Heart right ventricle (tissue), 16 donors: ENCODE data around the gene CARD19. TPM values are rescaled to one million over a fixed set of nuclear protein-coding genes. Genes with fewer than 3 reads are reported as not detected.

ENCODE experiments used
- ATAC-seq, 8 donors: fragments of 200-7000 bp; cut with Tn5 transposase; one replicate each; pipeline ENCODE4 v1.9.1; 2020; ENCODE audit warnings: mild to moderate bottlenecking in 8 of 8, moderate library complexity in 8 of 8, moderate number of reproducible peaks in 1 of 8
- DNase-seq, 2 donors: peaks; one replicate each; pipeline ENCODE4 v3.0.0-alpha.2; 2020
- H3K27ac ChIP-seq, 10 donors: fragments of 200-600 bp; sonication (generic) in 2 of 10; one replicate each; pipeline versions ENCODE4 v1.5.0 to v1.8.0; 2020 to 2022; ENCODE audit warnings: mild to moderate bottlenecking in 3 of 10
- H3K27me3 ChIP-seq, 7 donors: fragments of 200-600 bp; one replicate each; pipeline ENCODE4 v1.8.0; 2021 to 2022; ENCODE audit warnings: mild to moderate bottlenecking in 2 of 7
- H3K36me3 ChIP-seq, 9 donors: fragments of 200-600 bp; sonication (generic) in 1 of 9; one replicate each; pipeline versions ENCODE4 v1.5.0 to v1.8.0; 2020 to 2022; ENCODE audit warnings: mild to moderate bottlenecking in 2 of 9
- H3K4me1 ChIP-seq, 9 donors: fragments of 200-600 bp; sonication (generic) in 1 of 9; one replicate each; pipeline versions ENCODE4 v1.5.0 to v1.8.0; 2020 to 2022; ENCODE audit warnings: mild to moderate bottlenecking in 4 of 9
- H3K4me3 ChIP-seq, 10 donors: fragments of 200-600 bp; sonication (generic) in 2 of 10; one replicate each; pipeline versions ENCODE4 v1.5.0 to v1.8.0; 2020 to 2022; ENCODE audit warnings: mild to moderate bottlenecking in 7 of 10, moderate library complexity in 2 of 10
- H3K9me3 ChIP-seq, 11 donors: fragments of 200-600 bp in 10 of 11; sonication (generic) in 2 of 11; one replicate each; pipeline versions ENCODE4 v1.5.0 to v1.8.0; 2013 to 2022; ENCODE audit warnings: mild to moderate bottlenecking in 2 of 11, control low read depth in 1 of 11, moderate library complexity in 1 of 11
- CTCF ChIP-seq, 9 donors: fragments of 200-600 bp; sonication (generic) in 2 of 9; IDR thresholded peaks; one replicate each; pipeline versions ENCODE4 v1.5.0 to v1.8.0; 2021 to 2022; ENCODE audit warnings: antibody characterized with exemption in 9 of 9, mild to moderate bottlenecking in 5 of 9, moderate library complexity in 1 of 9
- WGBS, 2 donors: extraction: QIAGEN DNeasy Blood & Tissue Kit; methylation state at CpG; one replicate each; pipeline ENCODE4 v1.1.7; 2013; ENCODE audit warnings: inconsistent platforms in 1 of 2; 5-methylcytosine and 5-hydroxymethylcytosine counted together
- intact Hi-C, 10 donors: fragments of 100-400 bp; cut with DNase I; formaldehyde crosslinking; loops; one replicate each; pipeline versions ENCODE4 v1.11.1 to v1.14.2; 2022
- polyA plus RNA-seq, 2 donors: library from polyadenylated mRNA; stranded (reverse); fragments of 200-250 nt; gene quantifications; one replicate each; pipeline ENCODE4 v1.2.3, GENCODE V29; 2013
- total RNA-seq, 10 donors: library from RNA; stranded (reverse); fragmentation: NEBNext Ultra II Directional in 3 of 10; extraction: Animal tissue kit (Norgen Biotek cat#: 25700) in 3 of 10; gene quantifications; one replicate each; pipeline versions ENCODE4 v1.2.1 to v1.2.4, GENCODE V29; 2021 to 2023
- donor health status: Arrhythmogenic right ventricular cardiomyopathy.
- donor health status: ischemic (EF 13 %, LVEDD 7.1; RV severe dilation, severe dysfunction).
- donor health status: healthy with polysubstance abuse.
- donor health status: DM: no; HTN: yes; CAD: no.
- donor health status: DM: no; HTN: no; CAD: no.
- donor health status: ischemic (EF 25% LVEDD 6.9; RV normal size, moderate dysfunction).
- donor health status: ischemic (EF 25% LVEDD 5.7; RV mildly dilated, moderate dysfunction).
- donor health status: healthy.
- donor health status: DM: yes; HTN: yes; CAD: no.
- donor health status: Ischemic cardiomyopathy.
- donor health status: ischemic (EF 35%, LVEDD 5.7; RV mildly dilated, moderate dysfunction).
- donor health status: nonischemic (EF 11% LVEDD 7.7; RV severe dilation, severe dysfunction).
- donor health status: DM: yes; HTN: yes; CAD: no.
- donor health status: PGD.
- donor health status: ischemic (EF 29% LVEDD 5.4; RV normal size, mild dysfunction).
- donor health status: nonischemic (EF 23%, LVEDD 6.1; RV moderate dilation, normal function).

Gene CARD19
- total and polyA plus RNA-seq, 12 donors = 22.3 to 47.3 (median 26.1) TPM

- intact Hi-C loops = loop anchor here in 3 of 10 donors (5.0 to 10.0 kb wide), 3 partner anchors 43 to 357 kb away; partner anchors contain the start of genes FAM120A (in 1 of the 3) and FAM120AOS (in 1 of the 3)
- WGBS, 2 donors = 5 to 6% methylated on average over 85 to 90 of the region's 95 CpGs
- peaks cover 0 to 14% (median 4%) of the 10 kb centered on the region in 11 donors for H3K9me3 ChIP-seq
- H3K27ac ChIP-seq = peak overlapping the region; percentile 91 to 99 (median 96)
- H3K4me1 ChIP-seq = peaks cover 18 to 71% (median 59%) of the 10 kb centered on the region in 9 donors
- no peak for TF ChIP-seq CTCF (IDR thresholded peaks at IDR 0.05)
- peak; percentile 100 for DNase-seq
- peak; percentile 85 to 94 (median 90) for ATAC-seq
- peak overlapping the region; percentile 4 to 100 (median 97) for H3K4me3 ChIP-seq
- H3K36me3 ChIP-seq = no peaks in the 10 kb centered on the region
- H3K27me3 ChIP-seq = no peaks in the 10 kb centered on the region
Observed at GRCh38 chr9:93095205-93096130, 549 bp upstream of the CARD19 start.

- TF ChIP-seq CTCF (IDR thresholded peaks at IDR 0.05) = no peak
- intact Hi-C loops = loop anchor here in 3 of 10 donors (5.0 to 10.0 kb wide), 3 partner anchors 45 to 355 kb away; partner anchors contain the start of genes FAM120A (in 1 of the 3) and FAM120AOS (in 1 of the 3)
- ATAC-seq = no peak
- H3K27me3 ChIP-seq = no peaks in the 10 kb centered on the region
- DNase-seq = no peak
- peak overlapping the region; percentile 83 to 100 (median 97) for H3K4me3 ChIP-seq
- no peaks in the 10 kb centered on the region for H3K36me3 ChIP-seq
- 18 to 22% methylated on average over 16 of the region's 16 CpGs for WGBS, 2 donors
- peaks cover 18 to 72% (median 59%) of the 10 kb centered on the region in 9 donors for H3K4me1 ChIP-seq
- peaks cover 0 to under 1% (median 0%) of the 10 kb centered on the region in 11 donors for H3K9me3 ChIP-seq
- peak overlapping the region; percentile 20 to 97 (median 94) for H3K27ac ChIP-seq
Observed at GRCh38 chr9:93096811-93097382, 880 bp downstream of the CARD19 start.

GRCh38 chr9:93097511-93098201 is 1.6 kb downstream of the CARD19 start:
- DNase-seq (no peak), ATAC-seq (no peak)
- WGBS, 2 donors = 77 to 93% methylated on average over 11 of the region's 11 CpGs
- intact Hi-C loops = loop anchor here in 3 of 10 donors (5.0 to 10.0 kb wide), 3 partner anchors 45 to 355 kb away; partner anchors contain the start of genes FAM120A (in 1 of the 3) and FAM120AOS (in 1 of the 3)
- H3K27me3 ChIP-seq = no peaks in the 10 kb centered on the region
- H3K4me3 ChIP-seq = peak overlapping the region in 9 of 10 donors; percentile 83 to 100 (median 98)
- no peaks in the 10 kb centered on the region for H3K9me3 ChIP-seq
- TF ChIP-seq CTCF (IDR thresholded peaks at IDR 0.05) = no peak
- peak overlapping the region in 9 of 10 donors; percentile 26 to 97 (median 94) for H3K27ac ChIP-seq
- peaks cover 18 to 65% (median 57%) of the 10 kb centered on the region in 9 donors for H3K4me1 ChIP-seq
- no peaks in the 10 kb centered on the region for H3K36me3 ChIP-seq
